Glomerular visceral epithelial cell (primary cell): ENCODE data around the gene BBS12.

Source experiments
- DNase-seq: peaks from one replicate; pipeline ENCODE4 v3.0.0-alpha.2; 2016; ENCODE audit errors: extremely low spot score

BBS12 gene

DNA sequence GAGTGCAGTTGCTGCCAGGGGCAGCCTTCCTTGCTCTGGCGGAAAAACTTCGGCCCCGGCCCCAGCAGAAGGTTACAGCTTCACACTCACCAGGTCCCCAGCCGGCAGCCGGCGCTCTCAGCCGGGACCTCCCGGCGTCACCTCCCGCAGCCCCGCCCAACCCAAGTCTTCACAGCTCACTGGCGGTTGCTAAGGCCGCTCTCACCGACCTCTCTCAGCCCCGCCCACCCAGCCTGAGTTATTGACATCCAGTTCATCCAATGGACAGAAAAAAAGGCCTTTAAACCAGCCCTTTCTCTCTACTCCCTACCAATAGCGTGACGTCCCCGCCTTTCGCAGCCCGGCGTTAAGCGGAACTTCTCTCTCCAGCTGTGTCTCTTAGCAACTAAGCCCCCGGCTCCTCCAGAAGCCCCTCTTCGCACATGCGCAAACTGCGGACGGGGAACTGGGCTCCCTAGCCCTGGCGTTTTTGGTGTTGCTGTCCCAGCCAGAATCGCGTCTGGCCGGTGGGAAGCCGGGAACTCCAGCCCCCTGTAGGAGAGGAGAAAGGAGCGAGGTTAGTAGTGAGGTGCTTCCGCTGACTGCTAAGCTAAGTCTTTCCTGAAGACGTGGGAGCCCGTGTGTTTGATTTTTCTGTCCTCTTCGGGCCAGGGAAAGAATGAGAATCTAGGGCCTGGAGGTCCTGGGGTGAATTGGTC lies at the start of gene BBS12:
TSS of gene BBS12 (plus strand) at position 376 of the 698 bp plus-strand sequence. CDS start 9,189 bp downstream, outside the sequence.
- DNase-seq = peak; percentile 100

- DNase-seq = no peak
Observed at GRCh38 chr4:122686691-122687090, 45.8 kb upstream of the BBS12 start.

DNA sequence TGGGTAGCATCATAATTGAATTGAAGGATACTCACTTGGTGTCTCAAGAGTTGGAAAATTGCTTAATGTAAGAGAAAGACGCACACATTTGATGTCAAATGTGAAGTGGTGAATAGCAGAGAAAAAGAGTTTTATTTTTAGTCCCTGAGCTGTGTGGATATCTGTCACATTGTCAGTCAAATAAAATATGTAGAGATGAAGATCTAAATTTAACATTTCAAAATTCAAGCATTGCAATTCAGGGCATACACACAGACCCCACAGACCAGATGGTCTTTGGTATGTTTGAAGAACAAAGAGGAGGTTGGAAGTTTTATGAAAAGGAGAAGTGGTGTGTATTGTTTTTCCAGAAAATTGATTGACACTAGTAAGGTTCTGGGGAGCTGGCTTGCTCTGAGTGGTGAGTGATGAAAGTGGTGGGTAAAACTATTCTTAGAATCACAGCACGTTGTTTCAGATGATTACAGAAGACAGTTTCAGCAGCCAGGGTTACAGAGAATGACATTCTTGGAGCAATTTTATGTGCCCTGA lies 44.9 kb upstream of the BBS12 start:
- DNase-seq = no peak

- no peak for DNase-seq
Observed at GRCh38 chr4:122688529-122689140, 43.9 kb upstream of the BBS12 start.

GRCh38 chr4:122689972-122690371 lies 42.5 kb upstream of the BBS12 start:
- no peak for DNase-seq

DNA sequence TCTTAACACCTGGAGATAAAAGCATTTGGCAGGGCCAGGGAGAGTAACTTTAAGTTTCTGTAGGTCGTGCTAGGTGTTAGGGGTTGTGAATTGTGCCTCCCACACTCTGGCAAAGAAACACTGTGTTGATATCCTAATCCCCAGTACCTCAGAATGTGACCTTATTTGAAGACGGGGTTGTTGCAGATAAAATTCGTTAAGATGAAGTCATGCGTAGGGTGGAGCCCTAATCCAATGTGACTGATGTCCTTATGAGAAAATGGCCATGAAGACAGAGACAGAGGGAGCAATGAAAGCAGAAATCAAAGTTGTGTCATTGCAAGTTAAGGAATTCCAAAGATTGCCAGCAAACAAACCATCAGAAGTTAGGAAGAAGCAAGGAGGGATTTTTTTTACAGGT lies 40.5 kb upstream of the BBS12 start:
- no peak for DNase-seq

GRCh38 chr4:122692641-122693520 lies 39.6 kb upstream of the BBS12 start:
- no peak for DNase-seq

GRCh38 chr4:122695226-122695625 lies 37.3 kb upstream of the BBS12 start:
- no peak for DNase-seq

DNA sequence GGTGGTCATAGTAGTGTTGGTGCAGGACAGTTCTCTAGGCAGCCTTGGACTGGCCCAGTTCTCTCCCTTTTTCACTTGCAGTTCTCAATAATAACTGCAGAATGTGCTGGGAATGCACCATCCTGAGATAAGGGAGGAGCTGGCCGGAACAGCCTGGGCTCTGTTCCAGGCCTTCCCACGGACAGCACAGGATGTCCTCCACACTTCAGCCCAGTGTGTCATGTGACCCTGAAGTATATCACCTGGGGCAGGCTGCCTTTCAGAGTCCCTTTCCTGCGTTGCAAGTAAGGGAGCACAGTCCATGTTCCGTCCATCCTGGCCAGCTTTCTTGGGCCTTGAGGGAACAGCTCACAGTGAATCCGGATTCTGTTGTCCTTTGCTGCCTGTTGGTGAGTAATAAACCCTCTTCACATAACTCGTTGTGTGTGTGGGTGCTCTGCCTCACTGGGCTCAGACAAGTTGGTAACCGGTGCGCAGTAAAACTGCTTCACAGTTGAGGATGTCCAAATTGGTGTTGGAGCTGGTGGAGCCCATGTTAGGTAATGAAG lies 32.3 kb upstream of the BBS12 start:
- peak; percentile 69 for DNase-seq

- no peak for DNase-seq
Observed at GRCh38 chr4:122701061-122701460, 31.4 kb upstream of the BBS12 start.

- no peak for DNase-seq
Observed at GRCh38 chr4:122701965-122702364, 30.5 kb upstream of the BBS12 start.

GRCh38 chr4:122702939-122703338 lies 29.6 kb upstream of the BBS12 start:
- DNase-seq = no peak

DNA sequence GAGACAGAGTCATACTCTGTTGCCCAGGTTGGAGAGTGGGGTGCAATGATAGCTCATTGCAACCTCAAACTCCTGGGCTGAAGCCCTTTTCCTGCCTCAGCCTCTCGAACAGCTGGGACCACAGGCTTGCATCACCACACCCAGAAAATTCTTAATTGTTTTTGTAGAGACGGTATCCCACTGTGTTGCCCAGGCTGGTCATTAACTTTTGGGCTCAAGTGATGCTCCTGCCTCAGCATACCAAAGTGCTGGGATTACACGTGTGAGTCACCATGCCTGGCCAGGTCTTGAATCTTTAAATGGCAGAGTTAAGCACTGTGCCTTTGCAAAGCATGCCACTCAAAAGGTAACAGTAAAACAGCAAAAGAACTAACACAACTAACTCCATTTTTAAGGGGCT lies 28.6 kb upstream of the BBS12 start:
- DNase-seq = peak; percentile 20

- DNase-seq = no peak
Observed at GRCh38 chr4:122705009-122705408, 27.5 kb upstream of the BBS12 start.

DNA sequence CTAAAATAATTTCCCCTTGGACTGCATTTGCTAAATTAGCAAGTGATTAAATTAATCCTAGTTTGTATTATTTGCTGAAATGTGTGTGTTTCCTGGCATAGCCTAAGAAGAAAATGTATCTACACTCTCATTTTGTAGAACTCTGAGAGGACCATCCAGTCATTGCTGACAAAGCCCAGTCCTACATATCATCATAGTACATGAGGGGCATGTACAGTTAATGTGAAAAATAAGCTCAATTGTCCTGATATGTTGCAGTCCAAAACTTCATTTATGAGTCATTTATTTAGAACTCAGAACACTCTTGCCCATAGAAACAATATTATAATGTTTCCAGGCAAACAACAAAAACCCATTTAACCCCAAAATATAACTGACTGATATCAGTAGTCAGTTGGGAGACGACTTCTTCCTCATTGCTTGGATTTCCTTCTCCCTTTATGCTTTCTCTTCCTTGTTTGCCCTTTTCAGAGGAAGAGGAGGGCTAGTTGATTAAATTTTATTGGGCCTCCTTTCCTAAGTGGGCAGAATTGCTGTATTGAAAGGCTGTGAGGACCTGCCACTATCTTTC lies 26.9 kb upstream of the BBS12 start:
- DNase-seq = no peak

DNA sequence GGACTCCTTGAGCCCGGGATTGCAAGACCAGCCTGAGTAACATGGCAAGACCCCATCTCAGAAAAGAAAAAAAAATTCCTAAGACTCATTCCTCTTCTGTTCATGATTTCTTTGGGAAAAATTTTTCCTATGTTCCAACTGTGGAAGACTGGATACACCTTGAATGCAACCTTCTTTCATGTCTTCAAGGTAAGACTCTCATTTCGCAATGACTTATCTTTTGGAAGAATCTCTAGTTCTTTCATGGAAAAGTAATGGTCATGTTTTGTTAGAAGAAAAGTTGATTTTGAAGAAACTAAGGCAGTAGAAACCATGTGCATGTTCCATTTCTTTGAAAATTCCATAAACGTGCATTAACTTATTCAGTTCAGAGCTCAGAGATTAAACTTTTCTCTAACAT lies 26.0 kb upstream of the BBS12 start:
- no peak for DNase-seq

DNA sequence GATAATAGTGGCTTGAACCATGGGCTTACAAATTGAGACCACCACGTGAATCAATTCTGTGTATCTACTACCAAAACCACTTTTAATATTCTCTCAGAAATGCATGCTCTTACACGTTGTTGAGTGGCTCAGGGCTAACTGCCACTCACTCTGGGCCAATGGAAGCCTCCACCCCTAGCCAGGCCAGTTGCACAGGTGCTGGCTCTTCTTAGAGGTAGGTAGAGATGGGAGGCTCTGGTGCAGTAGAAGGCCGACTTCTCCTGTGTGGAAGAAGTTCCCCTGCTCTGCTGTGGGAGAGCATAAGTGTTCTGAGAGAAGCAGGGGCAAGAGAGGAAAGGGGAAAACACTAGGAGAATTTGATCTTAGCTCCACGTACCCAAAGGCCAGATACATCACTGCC lies 25.0 kb upstream of the BBS12 start:
- DNase-seq = no peak

- no peak for DNase-seq
Observed at GRCh38 chr4:122709236-122709635, 23.3 kb upstream of the BBS12 start.

DNA sequence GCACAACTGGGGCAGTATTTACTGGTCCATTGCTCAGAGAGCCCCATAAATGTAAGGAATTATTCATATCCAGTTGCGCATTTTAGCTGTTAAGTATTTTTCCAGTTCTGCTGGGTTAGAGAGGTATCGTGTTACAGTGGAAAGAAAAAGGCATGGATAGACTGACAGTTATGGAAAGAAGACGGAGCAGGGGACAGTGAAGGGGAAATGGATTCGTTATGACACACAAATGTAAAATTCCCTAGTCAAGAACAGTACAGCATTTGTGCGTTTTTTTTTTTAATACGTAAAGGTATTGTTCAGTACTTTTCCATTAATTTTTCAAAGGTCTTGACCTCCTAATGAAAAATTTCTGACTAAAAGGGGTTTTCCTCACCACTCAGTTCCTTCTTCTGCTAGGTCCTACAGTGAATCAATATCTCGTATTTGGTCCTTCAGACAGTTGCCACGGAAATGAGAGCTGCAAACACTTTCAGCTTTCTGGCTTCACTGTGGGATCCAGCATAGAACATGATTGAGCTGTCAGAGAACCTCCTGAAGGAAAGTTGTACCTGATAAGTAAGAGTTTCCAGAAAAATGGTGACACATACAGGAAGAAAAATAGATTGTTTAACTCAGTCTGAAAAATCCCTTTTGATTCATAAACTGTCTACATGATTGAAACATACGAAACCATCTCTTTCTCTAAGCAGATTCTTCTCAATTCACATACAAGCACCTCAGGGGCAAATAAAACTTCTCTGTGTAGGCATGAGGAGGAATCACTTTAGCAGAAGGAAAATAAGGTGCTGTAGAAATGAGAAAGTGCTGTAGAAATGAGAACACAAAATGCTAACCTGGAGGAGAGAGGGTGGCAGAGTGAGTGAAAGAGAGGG lies 21.8 kb upstream of the BBS12 start:
- DNase-seq = no peak

DNA sequence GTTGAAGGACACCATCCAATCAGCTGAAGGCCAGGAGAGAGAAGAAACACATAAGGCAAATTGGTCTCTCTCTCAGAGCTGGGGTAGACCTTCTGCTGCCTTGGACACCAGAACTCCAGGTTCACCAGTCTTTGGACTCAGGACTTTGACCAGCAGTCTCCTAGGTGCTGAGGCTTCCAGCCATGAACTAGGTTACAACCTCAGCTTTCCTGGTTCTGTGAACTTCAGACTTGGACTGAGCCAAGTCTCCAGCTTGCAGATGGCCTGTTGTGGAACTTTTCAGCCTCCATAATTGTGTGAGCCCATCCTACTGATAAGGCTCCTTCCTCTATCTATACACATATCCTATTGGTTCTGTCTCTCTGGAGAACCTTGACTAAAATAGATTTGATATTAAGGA lies 20.6 kb upstream of the BBS12 start:
- no peak for DNase-seq

- DNase-seq = peak; percentile 30
Observed at GRCh38 chr4:122712782-122713181, 19.7 kb upstream of the BBS12 start.
